ENCODE data around the gene SLC1A4. TPM values are rescaled to one million over a fixed set of nuclear protein-coding genes. Genes with fewer than 3 reads are reported as not detected.
A peak's percentile ranks its signal among the peaks of the same experiment; 100 is the strongest.
"Not testable (repeated sequence)": the region's sequence is repeated elsewhere in the genome, so short reads cannot be mapped to it uniquely, and the experiment has no call there.

SLC1A4 gene
- total and polyA plus RNA-seq, 5 experiments from 2014 or later, result 0.09 to 1.9 (median 1.2) TPM

- H3K36me3 Mint-ChIP-seq, H3K4me1 Mint-ChIP-seq, POLR2A ChIA-PET, H3K27ac Mint-ChIP-seq, H3K4me3 Mint-ChIP-seq, DNase-seq, H3K9me3 Mint-ChIP-seq, H3K27me3 Mint-ChIP-seq, ATAC-seq: not testable (repeated sequence)
These were observed 20.1 kb upstream of the SLC1A4 start for GRCh38 chr2:64969086-64969485.

GRCh38 chr2:64970495-64970894 lies 18.7 kb upstream of the SLC1A4 start:
- Mint-ChIP-seq H3K27me3 (no peaks in the 10 kb centered on the region), H3K36me3 (peaks cover 0 to 4% (median 0%) of the 10 kb centered on the region in 3 donors), H3K4me1 (peaks cover 0 to 4% (median 2%) of the 10 kb centered on the region in 4 donors), H3K27ac (no peak overlapping the region), H3K4me3 (no peak overlapping the region), H3K9me3 (no peaks in the 10 kb centered on the region)
- ATAC-seq (no peak), DNase-seq (no peak)
- POLR2A ChIA-PET, result no interaction called here

GRCh38 chr2:64972426-64972825 lies 16.8 kb upstream of the SLC1A4 start:
- H3K4me1 Mint-ChIP-seq, result peaks cover 0 to 5% (median 2%) of the 10 kb centered on the region in 4 donors

GRCh38 chr2:64972876-64973275 lies 16.3 kb upstream of the SLC1A4 start:
- Mint-ChIP-seq H3K27ac (no peak overlapping the region), H3K9me3 (no peaks in the 10 kb centered on the region), H3K27me3 (no peaks in the 10 kb centered on the region), H3K4me1 (peaks cover 0 to 7% (median 2%) of the 10 kb centered on the region in 4 donors), H3K4me3 (no peak overlapping the region), H3K36me3 (peaks cover 0 to 4% (median 0%) of the 10 kb centered on the region in 3 donors)
- DNase-seq (no peak), ATAC-seq (no peak)
- POLR2A ChIA-PET, result interaction anchor here (0.8 kb wide), 1 partner anchor 26 kb away, joined by 3 read pairs; no protein-coding TSS in a partner anchor

More at GRCh38 chr2:64972426-64972825, 16.8 kb upstream of the SLC1A4 start:
- Mint-ChIP-seq H3K36me3 (peaks cover 0 to 4% (median 0%) of the 10 kb centered on the region in 3 donors), H3K27ac (no peak overlapping the region), H3K4me3 (no peak overlapping the region), H3K27me3 (no peaks in the 10 kb centered on the region), H3K9me3 (no peaks in the 10 kb centered on the region)
- no peak for DNase-seq
- POLR2A ChIA-PET, result interaction anchor here (0.8 kb wide), 1 partner anchor 26 kb away, joined by 3 read pairs; no protein-coding TSS in a partner anchor
- ATAC-seq, result no peak

GRCh38 chr2:64975232-64975821 lies 13.9 kb upstream of the SLC1A4 start:
- no peak for DNase-seq
- peaks cover 0 to 4% (median 1%) of the 10 kb centered on the region in 4 donors for H3K4me1 Mint-ChIP-seq
- H3K4me3 Mint-ChIP-seq, result no peak overlapping the region
- POLR2A ChIA-PET, result no interaction called here
- H3K36me3 Mint-ChIP-seq, result no peaks in the 10 kb centered on the region
- H3K9me3 Mint-ChIP-seq, result no peaks in the 10 kb centered on the region
- no peak overlapping the region for H3K27ac Mint-ChIP-seq
- H3K27me3 Mint-ChIP-seq, result no peaks in the 10 kb centered on the region
- ATAC-seq, result no peak

- DNase-seq (no peak), ATAC-seq (no peak)
These were observed 12.9 kb upstream of the SLC1A4 start for GRCh38 chr2:64976276-64976675.

GRCh38 chr2:64978514-64979268 lies 10.5 kb upstream of the SLC1A4 start:
- peak in 1 of 2 donors; percentile 51 for ATAC-seq
- H3K4me1 Mint-ChIP-seq, result peaks cover 0 to 4% (median 1%) of the 10 kb centered on the region in 4 donors

More at GRCh38 chr2:64976276-64976675, 12.9 kb upstream of the SLC1A4 start:
- H3K9me3 Mint-ChIP-seq, result no peaks in the 10 kb centered on the region
- peaks cover 0 to 4% (median 1%) of the 10 kb centered on the region in 4 donors for H3K4me1 Mint-ChIP-seq
- POLR2A ChIA-PET, result no interaction called here
- H3K36me3 Mint-ChIP-seq, result no peaks in the 10 kb centered on the region
- H3K4me3 Mint-ChIP-seq, result no peak overlapping the region
- no peaks in the 10 kb centered on the region for H3K27me3 Mint-ChIP-seq
- no peak overlapping the region for H3K27ac Mint-ChIP-seq

GRCh38 chr2:64979744-64980143 lies 9.5 kb upstream of the SLC1A4 start:
- no peak overlapping the region for H3K4me3 Mint-ChIP-seq
- POLR2A ChIA-PET, result no interaction called here
- no peaks in the 10 kb centered on the region for H3K36me3 Mint-ChIP-seq

More at GRCh38 chr2:64978514-64979268, 10.5 kb upstream of the SLC1A4 start:
- no peaks in the 10 kb centered on the region for H3K36me3 Mint-ChIP-seq
- no peak overlapping the region for H3K4me3 Mint-ChIP-seq
- peak in 1 of 10 donors; percentile 15 for DNase-seq
- POLR2A ChIA-PET, result interaction anchor here (0.7 kb wide), 1 partner anchor 158 kb away, joined by 3 read pairs; no protein-coding TSS in a partner anchor
- no peaks in the 10 kb centered on the region for H3K27me3 Mint-ChIP-seq
- H3K9me3 Mint-ChIP-seq, result no peaks in the 10 kb centered on the region
- H3K27ac Mint-ChIP-seq, result peak overlapping the region in 1 of 10 donors; percentile 33

GRCh38 chr2:64980183-64980582 lies 9.0 kb upstream of the SLC1A4 start:
- H3K4me3 Mint-ChIP-seq, result no peak overlapping the region
- H3K4me1 Mint-ChIP-seq, result peaks cover 0 to 3% (median 1%) of the 10 kb centered on the region in 4 donors
- DNase-seq, result no peak
- H3K36me3 Mint-ChIP-seq, result no peaks in the 10 kb centered on the region
- no peak overlapping the region for H3K27ac Mint-ChIP-seq
- no peaks in the 10 kb centered on the region for H3K27me3 Mint-ChIP-seq
- POLR2A ChIA-PET, result no interaction called here
- no peak for ATAC-seq
- no peaks in the 10 kb centered on the region for H3K9me3 Mint-ChIP-seq

More at GRCh38 chr2:64979744-64980143, 9.5 kb upstream of the SLC1A4 start:
- DNase-seq (no peak), ATAC-seq (no peak)
- H3K27me3 Mint-ChIP-seq, result no peaks in the 10 kb centered on the region
- peaks cover 0 to 4% (median 1%) of the 10 kb centered on the region in 4 donors for H3K4me1 Mint-ChIP-seq
- no peak overlapping the region for H3K27ac Mint-ChIP-seq
- no peaks in the 10 kb centered on the region for H3K9me3 Mint-ChIP-seq

GRCh38 chr2:64982311-64982857 lies 6.8 kb upstream of the SLC1A4 start:
- DNase-seq, result no peak
- POLR2A ChIA-PET, result no interaction called here
- H3K36me3 Mint-ChIP-seq, result no peaks in the 10 kb centered on the region
- no peaks in the 10 kb centered on the region for H3K27me3 Mint-ChIP-seq
- H3K4me3 Mint-ChIP-seq, result no peak overlapping the region
- no peaks in the 10 kb centered on the region for H3K9me3 Mint-ChIP-seq
- peaks cover 2 to 8% (median 4%) of the 10 kb centered on the region in 4 donors for H3K4me1 Mint-ChIP-seq
- no peak for ATAC-seq
- no peak overlapping the region for H3K27ac Mint-ChIP-seq

GRCh38 chr2:64982932-64983331 lies 6.3 kb upstream of the SLC1A4 start:
- DNase-seq, result no peak
- no peak overlapping the region for H3K27ac Mint-ChIP-seq
- H3K27me3 Mint-ChIP-seq, result no peaks in the 10 kb centered on the region
- H3K4me3 Mint-ChIP-seq, result no peak overlapping the region
- ATAC-seq, result no peak
- peaks cover 2 to 10% (median 7%) of the 10 kb centered on the region in 4 donors for H3K4me1 Mint-ChIP-seq
- POLR2A ChIA-PET, result no interaction called here
- H3K36me3 Mint-ChIP-seq, result no peaks in the 10 kb centered on the region
- H3K9me3 Mint-ChIP-seq, result no peaks in the 10 kb centered on the region

GRCh38 chr2:64985447-64985846 lies 3.8 kb upstream of the SLC1A4 start:
- H3K4me1 Mint-ChIP-seq, result peaks cover 9 to 22% (median 15%) of the 10 kb centered on the region in 4 donors
- ATAC-seq (no peak), DNase-seq (no peak)
- POLR2A ChIA-PET, result no interaction called here
- H3K27ac Mint-ChIP-seq, result peak overlapping the region in 1 of 10 donors; percentile 1
- no peaks in the 10 kb centered on the region for H3K36me3 Mint-ChIP-seq
- H3K9me3 Mint-ChIP-seq, result no peaks in the 10 kb centered on the region
- H3K27me3 Mint-ChIP-seq, result peaks cover 0 to 5% (median 2%) of the 10 kb centered on the region in 5 donors
- no peak overlapping the region for H3K4me3 Mint-ChIP-seq
